CD14-positive monocyte (primary cell): ENCODE results near the gene WWTR1. TPM values are rescaled to one million over a fixed set of nuclear protein-coding genes. Genes with fewer than 3 reads are reported as not detected.

Experiments used
- DNase-seq, 3 donors: peaks; one replicate each; pipeline ENCODE4 v3.0.0-alpha.2; 2011 to 2022
- H2AFZ ChIP-seq: 2 replicates; pipeline ENCODE4 v1.6.0; 2012; ENCODE audit warnings: mild to moderate bottlenecking, low read depth, low read length, inconsistent platforms; ENCODE audit not compliant: insufficient read depth, poor library complexity, severe bottlenecking
- H3K27ac ChIP-seq, 2 donors: 1 replicate in 1 of 2; 2 replicates in 1 of 2; pipeline ENCODE4 v1.5.1; 2012 to 2013; ENCODE audit warnings: low read length in 2 of 2, control low read depth in 1 of 2, inconsistent platforms in 1 of 2, low read depth in 1 of 2, mild to moderate bottlenecking in 1 of 2
- H3K27me3 ChIP-seq, 2 donors: one replicate each; pipeline versions ENCODE4 v1.6.0 to v1.6.1; 2011 to 2013; ENCODE audit warnings: low read length in 2 of 2; ENCODE audit not compliant: control insufficient read depth in 2 of 2, insufficient read depth in 2 of 2
- H3K36me3 ChIP-seq, 2 donors: replicated peaks in 1 of 2; 1 replicate in 1 of 2; 2 replicates in 1 of 2; pipeline versions ENCODE4 v1.5.1 to v1.6.1; 2012 to 2013; ENCODE audit warnings: low read length in 2 of 2, control low read depth in 1 of 2, inconsistent platforms in 1 of 2, mild to moderate bottlenecking in 1 of 2; ENCODE audit not compliant: insufficient read depth in 2 of 2, control insufficient read depth in 1 of 2
- H3K4me1 ChIP-seq, 2 donors: 1 replicate in 1 of 2; 2 replicates in 1 of 2; pipeline versions ENCODE4 v1.5.1 to v1.6.1; 2012 to 2013; ENCODE audit warnings: low read length in 2 of 2, control low read depth in 1 of 2, inconsistent platforms in 1 of 2, mild to moderate bottlenecking in 1 of 2, moderate library complexity in 1 of 2; ENCODE audit not compliant: insufficient read depth in 2 of 2, control insufficient read depth in 1 of 2
- H3K4me2 ChIP-seq: replicated peaks from 2 replicates; pipeline ENCODE3; 2012; ENCODE audit warnings: low read length, moderate library complexity, mild to moderate bottlenecking; ENCODE audit not compliant: poor library complexity, severe bottlenecking; ENCODE audit errors: extremely low read depth
- H3K4me3 ChIP-seq, 3 experiments: fragments of 200-600 bp in 1 of 3; sonication (generic) in 1 of 3; replicated peaks in 1 of 3; 1 replicate in 2 of 3; 2 replicates in 1 of 3; pipeline ENCODE4 v1.5.1; 2011 to 2013; ENCODE audit warnings: low read length in 3 of 3, mild to moderate bottlenecking in 3 of 3, control low read depth in 2 of 3, low read depth in 2 of 3, inconsistent platforms in 1 of 3, moderate library complexity in 1 of 3
- H3K79me2 ChIP-seq: 2 replicates; pipeline ENCODE4 v1.6.0; 2012; ENCODE audit warnings: mild to moderate bottlenecking, control low read depth, inconsistent platforms, low read length, moderate library complexity; ENCODE audit not compliant: insufficient read depth
- H3K9ac ChIP-seq: 2 replicates; pipeline ENCODE4 v1.6.0; 2017; ENCODE audit warnings: low read length, mild to moderate bottlenecking; ENCODE audit not compliant: insufficient read depth, poor library complexity, severe bottlenecking
- H3K9me3 ChIP-seq, 2 donors: replicated peaks in 1 of 2; 1 replicate in 1 of 2; 2 replicates in 1 of 2; pipeline versions ENCODE4 v1.5.1 to v1.6.1; 2012 to 2013; ENCODE audit warnings: low read length in 2 of 2, control low read depth in 1 of 2; ENCODE audit not compliant: control insufficient read depth in 1 of 2, insufficient read depth in 1 of 2
- H4K20me1 ChIP-seq: 2 replicates; pipeline ENCODE4 v1.6.0; 2012; ENCODE audit warnings: mild to moderate bottlenecking, low read length, control low read depth, moderate library complexity; ENCODE audit not compliant: insufficient read depth
- H3K27ac Mint-ChIP-seq, 7 donors: one replicate each; pipeline ENCODE4 v1.8.0; 2020; ENCODE audit warnings: mild to moderate bottlenecking in 7 of 7, mixed read lengths in 7 of 7, moderate library complexity in 6 of 7, inconsistent platforms in 2 of 7
- H3K27me3 Mint-ChIP-seq, 3 donors: one replicate each; pipeline ENCODE4 v1.8.0; 2021 to 2022; ENCODE audit warnings: low read depth in 3 of 3, mild to moderate bottlenecking in 3 of 3, mixed read lengths in 3 of 3, moderate library complexity in 3 of 3, inconsistent platforms in 1 of 3
- H3K36me3 Mint-ChIP-seq, 2 donors: one replicate each; pipeline ENCODE4 v1.8.0; 2020; ENCODE audit warnings: mixed read lengths in 2 of 2, inconsistent platforms in 1 of 2, mild to moderate bottlenecking in 1 of 2
- H3K4me1 Mint-ChIP-seq: one replicate; pipeline ENCODE4 v1.8.0; 2020; ENCODE audit warnings: mild to moderate bottlenecking, mixed read lengths
- H3K4me3 Mint-ChIP-seq, 2 donors: one replicate each; pipeline ENCODE4 v1.8.0; 2020; ENCODE audit warnings: mild to moderate bottlenecking in 2 of 2, mixed read lengths in 2 of 2, moderate library complexity in 1 of 2
- H3K9me3 Mint-ChIP-seq, 7 donors: one replicate each; pipeline ENCODE4 v1.8.0; 2020 to 2022; ENCODE audit warnings: mixed read lengths in 7 of 7, mild to moderate bottlenecking in 6 of 7, moderate library complexity in 6 of 7, inconsistent platforms in 2 of 7
- WGBS: methylation state at CpG from one replicate; pipeline ENCODE4 v1.1.5; 2013; ENCODE audit warnings: missing lambda C conversion rate; ENCODE audit not compliant: insufficient coverage; 5-methylcytosine and 5-hydroxymethylcytosine counted together
- intact Hi-C, 2 donors: fragments of 100-400 bp; cut with micrococcal nuclease; formaldehyde crosslinking; loops; one replicate each; pipeline versions ENCODE4 v1.15.0 to v1.15.1; 2023
- polyA plus RNA-seq, 3 donors: library from polyadenylated mRNA; depleted of rRNA in 1 of 3; unstranded in 2 of 3; stranded (reverse) in 1 of 3; fragments of 300-500 nt in 2 of 3; fragments of >200 nt in 1 of 3; fragmentation: Illumina TruSeq in 2 of 3; gene quantifications; 1 replicate in 2 of 3; 2 replicates in 1 of 3; pipeline ENCODE4 v1.2.3, GENCODE V29; 2012 to 2021
- TF ChIP-seq, protein P1 (sequence below): fragments of 200-600 bp; IDR thresholded peaks from one replicate; pipeline ENCODE4 v1.8.0; 2022; ENCODE audit warnings: antibody characterized with exemption, mild to moderate bottlenecking

Gene WWTR1
- polyA plus RNA-seq, 3 donors, result not detected

GRCh38 chr3:149479621-149480325 lies 178.1 kb downstream of the WWTR1 start:
- peaks cover 0 to 2% (median 0%) of the 10 kb centered on the region in 7 donors for H3K9me3 Mint-ChIP-seq
- peaks cover 0 to 3% (median 0%) of the 10 kb centered on the region in 3 donors for H3K27me3 Mint-ChIP-seq
- no peaks in the 10 kb centered on the region for H3K9me3 ChIP-seq
- H3K4me3 Mint-ChIP-seq, result no peak overlapping the region
- peaks cover 50% of the 10 kb centered on the region for H3K4me1 Mint-ChIP-seq
- H3K27ac Mint-ChIP-seq, result peak overlapping the region; percentile 16 to 78 (median 51)
- H2AFZ ChIP-seq, result peak overlapping the region; percentile 58
- no peaks in the 10 kb centered on the region for H4K20me1 ChIP-seq
- no peaks in the 10 kb centered on the region for H3K79me2 ChIP-seq
- H3K4me3 ChIP-seq, result no peak overlapping the region
- peaks cover 48 to 54% of the 10 kb centered on the region in 2 donors for H3K4me1 ChIP-seq
- no peaks in the 10 kb centered on the region for H3K27me3 ChIP-seq
- no peaks in the 10 kb centered on the region for H3K36me3 Mint-ChIP-seq
- no peak overlapping the region for H3K27ac ChIP-seq
- DNase-seq, result no peak
- H3K4me2 ChIP-seq, result no peak overlapping the region
- intact Hi-C loops, result loop anchor here (5.0 to 10.0 kb wide), 3 partner anchors 85 to 127 kb away; partner anchors contain the start of gene TM4SF1 (in 1 of the 2)
- 96% methylated on average over 7 of the region's 14 CpGs for WGBS
- TF ChIP-seq, protein P1, sequence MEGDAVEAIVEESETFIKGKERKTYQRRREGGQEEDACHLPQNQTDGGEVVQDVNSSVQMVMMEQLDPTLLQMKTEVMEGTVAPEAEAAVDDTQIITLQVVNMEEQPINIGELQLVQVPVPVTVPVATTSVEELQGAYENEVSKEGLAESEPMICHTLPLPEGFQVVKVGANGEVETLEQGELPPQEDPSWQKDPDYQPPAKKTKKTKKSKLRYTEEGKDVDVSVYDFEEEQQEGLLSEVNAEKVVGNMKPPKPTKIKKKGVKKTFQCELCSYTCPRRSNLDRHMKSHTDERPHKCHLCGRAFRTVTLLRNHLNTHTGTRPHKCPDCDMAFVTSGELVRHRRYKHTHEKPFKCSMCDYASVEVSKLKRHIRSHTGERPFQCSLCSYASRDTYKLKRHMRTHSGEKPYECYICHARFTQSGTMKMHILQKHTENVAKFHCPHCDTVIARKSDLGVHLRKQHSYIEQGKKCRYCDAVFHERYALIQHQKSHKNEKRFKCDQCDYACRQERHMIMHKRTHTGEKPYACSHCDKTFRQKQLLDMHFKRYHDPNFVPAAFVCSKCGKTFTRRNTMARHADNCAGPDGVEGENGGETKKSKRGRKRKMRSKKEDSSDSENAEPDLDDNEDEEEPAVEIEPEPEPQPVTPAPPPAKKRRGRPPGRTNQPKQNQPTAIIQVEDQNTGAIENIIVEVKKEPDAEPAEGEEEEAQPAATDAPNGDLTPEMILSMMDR, result no peak
- no peaks in the 10 kb centered on the region for H3K36me3 ChIP-seq
- no peak overlapping the region for H3K9ac ChIP-seq

- intact Hi-C loops, result loop anchor here (10.0 kb wide), 2 partner anchors 81 to 101 kb away; partner anchors contain the start of gene TM4SF1 (in 1 of the 2)
- H3K4me3 Mint-ChIP-seq, result peak overlapping the region in 1 of 2 donors; percentile 19
- H3K4me1 Mint-ChIP-seq, result peaks cover 80% of the 10 kb centered on the region
- WGBS, result 10% methylated on average over 2 of the region's 4 CpGs
- Histone ChIP-seq H3K27me3 (no peaks in the 10 kb centered on the region), H3K36me3 (no peaks in the 10 kb centered on the region), H4K20me1 (no peaks in the 10 kb centered on the region), H3K9ac (no peak overlapping the region), H3K4me1 (peaks cover 79 to 83% of the 10 kb centered on the region in 2 donors), H3K4me2 (peak overlapping the region; percentile 25), H3K9me3 (no peaks in the 10 kb centered on the region), H3K4me3 (peak overlapping the region in 1 of 3 experiments; percentile 18), H2AFZ (peak overlapping the region; percentile 62), H3K27ac (peak overlapping the region; percentile 39 to 80), H3K79me2 (no peaks in the 10 kb centered on the region)
- peak overlapping the region; percentile 80 to 95 (median 92) for H3K27ac Mint-ChIP-seq
- DNase-seq, result peak; percentile 79 to 86 (median 82)
- peaks cover 0 to 3% (median 0%) of the 10 kb centered on the region in 3 donors for H3K27me3 Mint-ChIP-seq
- H3K9me3 Mint-ChIP-seq, result peaks cover 0 to 2% (median 0%) of the 10 kb centered on the region in 7 donors
- TF ChIP-seq, protein P1, result no peak
- no peaks in the 10 kb centered on the region for H3K36me3 Mint-ChIP-seq
Observed at GRCh38 chr3:149476225-149476624, 181.6 kb downstream of the WWTR1 start.
